Measurements from ENCODE around the gene ENPP3. TPM values are rescaled to one million over a fixed set of nuclear protein-coding genes. Genes with fewer than 3 reads are reported as not detected.
A peak's percentile ranks its signal among the peaks of the same experiment; 100 is the strongest.

The ENPP3 gene
- total and polyA plus RNA-seq, 2 experiments from 2014 or later = not detected

DNA sequence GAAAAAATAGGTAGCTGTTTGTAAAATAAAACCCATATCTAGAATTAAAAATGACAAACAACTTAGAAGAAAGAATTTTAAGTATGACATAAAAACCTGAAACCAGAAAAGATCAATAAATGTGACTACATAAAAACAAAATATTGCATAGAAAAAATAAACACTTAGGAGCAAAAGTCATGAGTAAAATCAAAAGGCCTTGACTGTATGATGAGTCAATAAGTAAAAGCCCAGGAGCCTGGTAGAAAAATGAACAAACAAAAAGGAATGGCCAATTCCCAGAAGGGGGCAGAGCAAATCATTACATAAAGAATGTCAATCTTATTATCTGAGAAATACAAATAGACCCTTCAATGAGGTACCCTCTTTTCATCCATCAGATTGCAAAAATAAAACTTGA is 150.0 kb downstream of the ENPP3 start:
- Histone ChIP-seq H3K9me3 (ENCODE audit: low read depth) (no peaks in the 10 kb centered on the region), H2AFZ (no peak overlapping the region), H3K79me2 (ENCODE audit: insufficient read depth) (no peaks in the 10 kb centered on the region), H3K27me3 (replicated peaks; ENCODE audit: insufficient read depth) (no peaks in the 10 kb centered on the region), H3F3A (ENCODE audit: insufficient read depth) (peaks cover 24% of the 10 kb centered on the region), H3K4me2 (ENCODE audit: unreplicated experiment) (no peak overlapping the region), H3K27ac (no peak overlapping the region), H3K9me2 (ENCODE audit: insufficient read depth) (no peaks in the 10 kb centered on the region), H4K20me1 (ENCODE audit: insufficient read depth) (no peaks in the 10 kb centered on the region), H3K36me3 (ENCODE audit: low read depth) (no peaks in the 10 kb centered on the region), H3K4me3 (no peak overlapping the region), H3K9ac (no peak overlapping the region), H3K4me1 (ENCODE audit: insufficient read depth) (peaks cover 37% of the 10 kb centered on the region)
- TF ChIP-seq EZH2 (IDR thresholded peaks at IDR 0.05; ENCODE audit: insufficient read depth, poor library complexity, severe bottlenecking) (no peak), EZH2phosphoT487 (IDR thresholded peaks at IDR 0.05; ENCODE audit: insufficient read depth, low read depth) (no peak)
- in situ Hi-C loops (cut with MboI) = no loop called here
- DNase-seq = peak; percentile 69

DNA sequence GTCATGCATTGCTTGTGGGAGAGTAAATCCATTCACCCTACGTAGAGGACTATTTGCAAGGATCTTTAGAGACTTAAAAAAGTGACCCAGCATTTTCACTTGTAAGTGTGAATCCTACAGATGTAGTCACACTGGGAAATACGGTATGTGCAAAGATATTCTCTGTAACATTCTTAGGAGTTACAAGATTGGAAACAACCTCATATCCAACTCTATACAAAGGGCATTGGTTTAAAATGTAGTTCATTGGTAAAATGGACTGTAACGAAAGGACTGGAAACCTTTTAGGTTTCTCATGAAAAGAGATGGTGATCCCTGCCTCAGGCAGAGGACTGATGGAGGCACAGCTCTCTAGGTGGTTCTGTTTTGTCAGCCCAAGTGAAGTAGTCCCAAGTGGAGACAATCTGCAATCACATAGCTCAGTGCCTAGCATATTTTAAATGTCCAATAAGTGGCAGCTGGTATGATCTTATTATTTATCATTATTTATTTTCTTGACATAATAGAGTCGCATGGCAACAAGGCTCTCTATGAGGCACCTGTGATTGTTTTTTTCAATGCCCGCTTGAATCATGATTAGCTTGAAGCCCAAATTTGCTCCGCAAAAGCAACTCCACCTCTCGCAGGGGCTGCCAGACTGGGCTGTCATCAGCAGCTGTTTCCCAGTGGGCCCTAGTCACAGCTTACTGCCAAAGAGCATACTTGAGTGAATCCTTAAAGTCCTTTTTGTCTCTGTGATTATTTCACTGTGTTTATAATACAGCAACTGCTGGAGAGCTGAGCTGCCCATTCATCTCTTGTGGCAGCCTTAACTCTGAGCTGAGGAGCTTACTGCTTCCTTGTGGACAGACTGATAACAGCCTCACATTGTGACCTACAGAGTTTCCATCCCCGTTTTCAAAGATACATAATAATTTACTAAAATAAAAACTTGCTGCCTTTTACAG is 150.9 kb downstream of the ENPP3 start:
- in situ Hi-C loops (cut with MboI) = no loop called here
- no peaks in the 10 kb centered on the region for H3K9me2 ChIP-seq (ENCODE audit: insufficient read depth)
- H3K4me3 ChIP-seq = no peak overlapping the region
- peak overlapping the region; percentile 43 for H2AFZ ChIP-seq
- TF ChIP-seq EZH2 (IDR thresholded peaks at IDR 0.05; ENCODE audit: insufficient read depth, poor library complexity, severe bottlenecking) (no peak), EZH2phosphoT487 (IDR thresholded peaks at IDR 0.05; ENCODE audit: insufficient read depth, low read depth) (no peak)
- H3F3A ChIP-seq (ENCODE audit: insufficient read depth) = peaks cover 24% of the 10 kb centered on the region
- H3K4me1 ChIP-seq (ENCODE audit: insufficient read depth) = peaks cover 37% of the 10 kb centered on the region
- H3K79me2 ChIP-seq (ENCODE audit: insufficient read depth) = no peaks in the 10 kb centered on the region
- peak; percentile 64 for DNase-seq
- WGBS, 2 experiments (ENCODE audit: low coverage in 1 of 2, low lambda C conversion rate in 2 of 2, missing lambda C conversion rate in 2 of 2) = 25 to 32% methylated on average over 8 of the region's 8 CpGs
- no peaks in the 10 kb centered on the region for H3K9me3 ChIP-seq (ENCODE audit: low read depth)
- H3K4me2 ChIP-seq (ENCODE audit: unreplicated experiment) = peak overlapping the region; percentile 36
- H3K27me3 ChIP-seq (replicated peaks; ENCODE audit: insufficient read depth) = no peaks in the 10 kb centered on the region
- no peak overlapping the region for H3K9ac ChIP-seq
- peak overlapping the region; percentile 33 for H3K27ac ChIP-seq
- H4K20me1 ChIP-seq (ENCODE audit: insufficient read depth) = no peaks in the 10 kb centered on the region
- no peaks in the 10 kb centered on the region for H3K36me3 ChIP-seq (ENCODE audit: low read depth)

DNA sequence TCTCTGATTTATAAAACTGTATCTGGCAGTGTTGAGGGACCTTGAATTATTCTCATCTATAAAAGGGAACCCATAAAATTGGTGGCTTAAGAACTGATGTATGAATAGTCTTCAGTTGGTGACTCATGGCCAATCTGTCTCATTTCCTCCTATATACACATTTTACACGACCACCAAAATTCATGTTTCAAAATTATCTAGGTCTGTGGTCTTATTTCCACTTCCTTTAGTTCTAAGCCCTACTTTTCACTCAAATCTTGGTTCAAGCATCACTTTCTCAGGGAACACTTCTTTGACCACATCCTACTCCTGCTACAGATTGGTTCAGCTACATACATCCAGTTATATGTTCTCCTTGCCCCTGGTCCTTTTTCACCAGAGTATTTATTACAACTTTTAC is 152.1 kb downstream of the ENPP3 start:
- H3K9ac ChIP-seq = no peak overlapping the region
- 0% methylated on average over 1 of the region's 1 CpG for WGBS, 2 experiments (ENCODE audit: low coverage in 1 of 2, low lambda C conversion rate in 2 of 2, missing lambda C conversion rate in 2 of 2)
- H3K9me2 ChIP-seq (ENCODE audit: insufficient read depth) = no peaks in the 10 kb centered on the region
- peaks cover 36% of the 10 kb centered on the region for H3K4me1 ChIP-seq (ENCODE audit: insufficient read depth)
- DNase-seq = peak; percentile 33
- H3K36me3 ChIP-seq (ENCODE audit: low read depth) = no peaks in the 10 kb centered on the region
- TF ChIP-seq EZH2 (IDR thresholded peaks at IDR 0.05; ENCODE audit: insufficient read depth, poor library complexity, severe bottlenecking) = no peak
- TF ChIP-seq EZH2phosphoT487 (IDR thresholded peaks at IDR 0.05; ENCODE audit: insufficient read depth, low read depth) = no peak
- H3K9me3 ChIP-seq (ENCODE audit: low read depth) = no peaks in the 10 kb centered on the region
- H3F3A ChIP-seq (ENCODE audit: insufficient read depth) = peaks cover 24% of the 10 kb centered on the region
- no peaks in the 10 kb centered on the region for H3K27me3 ChIP-seq (replicated peaks; ENCODE audit: insufficient read depth)
- H3K27ac ChIP-seq = no peak overlapping the region
- no peaks in the 10 kb centered on the region for H4K20me1 ChIP-seq (ENCODE audit: insufficient read depth)
- peak overlapping the region; percentile 36 for H3K4me2 ChIP-seq (ENCODE audit: unreplicated experiment)
- in situ Hi-C loops (cut with MboI) = no loop called here
- H3K79me2 ChIP-seq (ENCODE audit: insufficient read depth) = no peaks in the 10 kb centered on the region
- H2AFZ ChIP-seq = 0 out of 2 replicates have a peak overlapping the region, but pooled peaks have one; percentile 43
- no peak overlapping the region for H3K4me3 ChIP-seq

DNA sequence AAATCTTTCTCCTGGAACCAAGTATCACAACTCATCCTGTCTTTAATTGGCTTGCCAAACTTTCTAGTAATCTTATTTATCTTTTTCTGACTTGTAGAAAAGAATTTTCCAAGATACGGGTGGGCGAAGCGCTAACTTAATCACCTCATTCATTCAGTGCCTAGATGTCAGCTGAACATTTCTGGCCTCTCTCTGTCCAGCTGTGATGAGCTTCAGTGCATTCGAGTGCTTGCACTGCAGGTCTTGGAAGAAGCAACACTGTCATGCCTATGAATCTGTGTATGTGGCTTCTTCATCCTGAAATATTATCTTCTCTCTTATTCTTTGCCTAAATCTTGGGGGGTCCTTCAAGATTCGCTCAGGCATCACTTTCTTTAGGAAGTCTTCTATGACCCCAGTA is 154.4 kb downstream of the ENPP3 start:
- no peaks in the 10 kb centered on the region for H3K9me2 ChIP-seq (ENCODE audit: insufficient read depth)
- DNase-seq = no peak
- 65% methylated on average over 5 of the region's 5 CpGs for WGBS, 2 experiments (ENCODE audit: low coverage in 1 of 2, low lambda C conversion rate in 2 of 2, missing lambda C conversion rate in 2 of 2)
- H3F3A ChIP-seq (ENCODE audit: insufficient read depth) = peaks cover 23% of the 10 kb centered on the region
- H3K9ac ChIP-seq = no peak overlapping the region
- no peak for TF ChIP-seq EZH2phosphoT487 (IDR thresholded peaks at IDR 0.05; ENCODE audit: insufficient read depth, low read depth)
- no peak for TF ChIP-seq EZH2 (IDR thresholded peaks at IDR 0.05; ENCODE audit: insufficient read depth, poor library complexity, severe bottlenecking)
- H3K27ac ChIP-seq = no peak overlapping the region
- H3K79me2 ChIP-seq (ENCODE audit: insufficient read depth) = no peaks in the 10 kb centered on the region
- H4K20me1 ChIP-seq (ENCODE audit: insufficient read depth) = no peaks in the 10 kb centered on the region
- no peak overlapping the region for H3K4me3 ChIP-seq
- in situ Hi-C loops (cut with MboI) = no loop called here
- H3K4me1 ChIP-seq (ENCODE audit: insufficient read depth) = peaks cover 29% of the 10 kb centered on the region
- no peak overlapping the region for H2AFZ ChIP-seq
- H3K27me3 ChIP-seq (replicated peaks; ENCODE audit: insufficient read depth) = no peaks in the 10 kb centered on the region
- no peaks in the 10 kb centered on the region for H3K36me3 ChIP-seq (ENCODE audit: low read depth)
- no peak overlapping the region for H3K4me2 ChIP-seq (ENCODE audit: unreplicated experiment)
- H3K9me3 ChIP-seq (ENCODE audit: low read depth) = no peaks in the 10 kb centered on the region

All from GM23248 (cell line).